Common myeloid progenitor, CD34-positive (primary cell): ENCODE measurements around the gene BEST1.
"Not testable (repeated sequence)": the region's sequence is repeated elsewhere in the genome, so short reads cannot be mapped to it uniquely, and the experiment has no call there.

Experiments used
- CTCF ChIA-PET: fragments of 350-600 bp; sonication (Branson Sonifier 250); formaldehyde crosslinking; loops from one replicate; lab custom pipeline; 2021; ENCODE audit warnings: antibody characterized with exemption; lab: Charles Lee
- POLR2A ChIA-PET: fragments of 350-600 bp; sonication (Branson Sonifier 250); formaldehyde crosslinking; loops from one replicate; lab custom pipeline; 2021; ENCODE audit warnings: antibody characterized with exemption; lab: Charles Lee
- DNase-seq, 3 donors: peaks; one replicate each; pipeline versions ENCODE4 v3.0.0 to v3.0.0-alpha.2; 2013
- H3K27ac ChIP-seq, 2 experiments: 1 replicate in 1 of 2; 2 replicates in 1 of 2; pipeline ENCODE4 v1.7.0; 2013; ENCODE audit warnings: inconsistent platforms in 2 of 2, low read length in 2 of 2, mild to moderate bottlenecking in 2 of 2, low read depth in 1 of 2, moderate library complexity in 1 of 2; ENCODE audit not compliant: severe bottlenecking in 2 of 2, insufficient read depth in 1 of 2, poor library complexity in 1 of 2
- H3K27me3 ChIP-seq, 5 experiments: replicated peaks in 2 of 5; 1 replicate in 3 of 5; 2 replicates in 2 of 5; pipeline versions ENCODE4 v1.6.1 to v1.7.0; 2013; ENCODE audit warnings: low read length in 4 of 5, mild to moderate bottlenecking in 2 of 5, moderate library complexity in 2 of 5, inconsistent platforms in 1 of 5; ENCODE audit not compliant: insufficient read depth in 5 of 5, control insufficient read depth in 4 of 5
- H3K36me3 ChIP-seq, 4 experiments: 1 replicate in 2 of 4; 2 replicates in 2 of 4; pipeline versions ENCODE4 v1.6.1 to v1.7.0; 2013; ENCODE audit warnings: low read length in 3 of 4, control low read depth in 1 of 4, mild to moderate bottlenecking in 1 of 4; ENCODE audit not compliant: control insufficient read depth in 4 of 4, insufficient read depth in 4 of 4
- H3K4me1 ChIP-seq, 4 experiments: 1 replicate in 3 of 4; 2 replicates in 1 of 4; pipeline versions ENCODE4 v1.6.1 to v1.7.1; 2013; ENCODE audit warnings: low read length in 3 of 4, mild to moderate bottlenecking in 3 of 4, control low read depth in 1 of 4, inconsistent platforms in 1 of 4, moderate library complexity in 1 of 4; ENCODE audit not compliant: control insufficient read depth in 4 of 4, insufficient read depth in 4 of 4; ENCODE audit errors: control extremely low read depth in 1 of 4
- H3K4me3 ChIP-seq, 7 experiments: 1 replicate in 4 of 7; 2 replicates in 3 of 7; pipeline versions ENCODE4 v1.5.1 to v1.7.0; 2013; ENCODE audit warnings: mild to moderate bottlenecking in 7 of 7, low read length in 6 of 7, moderate library complexity in 6 of 7, inconsistent platforms in 2 of 7, low read depth in 2 of 7, control low read depth in 1 of 7; ENCODE audit not compliant: insufficient read depth in 4 of 7, control insufficient read depth in 1 of 7; ENCODE audit errors: extremely low read depth in 1 of 7
- H3K9me3 ChIP-seq, 5 experiments: 1 replicate in 4 of 5; 2 replicates in 1 of 5; pipeline versions ENCODE4 v1.6.1 to v1.7.1; 2013; ENCODE audit warnings: low read length in 4 of 5, mild to moderate bottlenecking in 2 of 5, inconsistent platforms in 1 of 5, low read depth in 1 of 5, moderate library complexity in 1 of 5; ENCODE audit not compliant: control insufficient read depth in 4 of 5, insufficient read depth in 2 of 5; ENCODE audit errors: control extremely low read depth in 1 of 5
- WGBS: methylation state at CpG from one replicate; pipeline ENCODE4 v1.1.5; 2013; ENCODE audit not compliant: insufficient coverage; 5-methylcytosine and 5-hydroxymethylcytosine counted together

BEST1 gene

DNA sequence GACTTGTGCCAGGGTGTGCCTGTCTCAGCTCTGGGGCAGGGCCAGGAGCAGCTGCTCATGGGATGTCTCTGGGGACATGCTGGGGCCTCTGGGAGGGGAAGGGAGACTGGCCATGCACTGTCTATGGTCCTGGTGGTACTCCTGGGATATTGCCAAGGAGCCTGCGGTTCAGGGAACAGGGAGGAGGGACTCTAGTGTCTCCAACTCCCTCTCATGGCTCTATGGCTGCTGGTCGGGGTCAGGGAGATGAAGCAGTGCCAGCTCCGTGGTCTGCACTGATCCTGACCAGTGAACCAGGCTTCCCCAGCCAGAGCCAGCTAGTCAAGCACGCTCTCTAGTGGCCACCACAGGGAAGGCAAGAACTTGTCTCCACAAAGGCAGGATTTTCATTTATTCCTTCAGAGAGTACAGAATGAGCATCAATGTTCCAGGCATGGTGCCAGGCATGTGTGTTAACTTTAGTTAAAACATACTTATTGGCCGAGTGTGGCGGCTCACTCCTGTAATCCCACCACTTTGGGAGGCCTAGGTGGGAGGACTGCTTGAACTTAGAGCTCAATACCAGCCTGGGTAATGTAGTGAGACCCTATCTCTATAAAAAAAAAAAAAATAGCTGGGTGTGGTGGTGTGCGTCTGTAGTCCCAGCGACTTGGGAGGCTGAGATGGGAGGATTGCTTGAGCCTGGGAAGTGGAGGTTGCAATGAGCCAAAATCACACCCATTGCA lies 2.5 kb upstream of the BEST1 start:
- Histone ChIP-seq H3K27ac (no peak overlapping the region), H3K4me1 (peaks cover 0 to 5% (median 1%) of the 10 kb centered on the region in 4 experiments), H3K4me3 (no peak overlapping the region), H3K9me3 (no peaks in the 10 kb centered on the region), H3K36me3 (no peaks in the 10 kb centered on the region), H3K27me3 (no peaks in the 10 kb centered on the region)
- 0% methylated on average over 6 of the region's 8 CpGs for WGBS
- POLR2A ChIA-PET = interaction anchor here (0.5 to 1.0 kb wide), 3 partner anchors 19 to 91 kb away, joined by 3 to 5 read pairs (median 4); partner anchors contain the start of gene FTH1
- CTCF ChIA-PET = interaction anchor here (0.6 to 14.9 kb wide), 40 partner anchors 10 to 165 kb away, joined by 3 to 380 read pairs (median 6); no protein-coding TSS in a partner anchor
- peak; percentile 77 to 85 (median 78) for DNase-seq

- WGBS = 93% methylated on average over 4 of the region's 7 CpGs
- DNase-seq = no peak
- CTCF ChIA-PET = interaction anchor here (0.6 to 14.9 kb wide), 33 partner anchors 11 to 164 kb away, joined by 3 to 380 read pairs (median 6); no protein-coding TSS in a partner anchor
- Histone ChIP-seq H3K9me3 (no peaks in the 10 kb centered on the region), H3K27ac (no peak overlapping the region), H3K27me3 (no peaks in the 10 kb centered on the region), H3K36me3 (no peaks in the 10 kb centered on the region), H3K4me1 (peaks cover 0 to 5% (median 1%) of the 10 kb centered on the region in 4 experiments), H3K4me3 (no peak overlapping the region)
- POLR2A ChIA-PET = interaction anchor here (1.0 kb wide), 1 partner anchor 19 kb away, joined by 4 read pairs; the partner anchor contains the start of gene FTH1
These were observed 1.6 kb upstream of the BEST1 start for GRCh38 chr11:61948505-61948904.

GRCh38 chr11:61949169-61950034 lies 749 bp upstream of the BEST1 start:
- Histone ChIP-seq H3K4me1 (peaks cover 0 to 9% (median 2%) of the 10 kb centered on the region in 4 experiments), H3K9me3 (no peaks in the 10 kb centered on the region), H3K27me3 (no peaks in the 10 kb centered on the region), H3K36me3 (no peaks in the 10 kb centered on the region), H3K4me3 (no peak overlapping the region), H3K27ac (peak overlapping the region in 1 of 2 experiments; percentile 65)
- DNase-seq = peak in 2 of 3 donors; percentile 62 to 67
- ChIA-PET POLR2A (interaction anchor here (0.7 to 1.5 kb wide), 2 partner anchors 51 to 133 kb away, joined by 3 to 4 read pairs; no protein-coding TSS in a partner anchor), CTCF (interaction anchor here (0.8 to 14.9 kb wide), 13 partner anchors 10 to 158 kb away, joined by 3 to 380 read pairs (median 7); no protein-coding TSS in a partner anchor)
- 80% methylated on average over 8 of the region's 9 CpGs for WGBS

GRCh38 chr11:61951484-61952135 lies 1.5 kb downstream of the BEST1 start:
- no peak overlapping the region for H3K4me3 ChIP-seq
- WGBS = 90% methylated on average over 9 of the region's 11 CpGs
- peaks cover 0 to 5% (median 0%) of the 10 kb centered on the region in 5 experiments for H3K27me3 ChIP-seq
- H3K4me1 ChIP-seq = peaks cover 0 to 23% (median 16%) of the 10 kb centered on the region in 4 experiments
- POLR2A ChIA-PET = interaction anchor here (1.7 kb wide), 1 partner anchor 11 kb away, joined by 4 read pairs; no protein-coding TSS in a partner anchor
- no peak overlapping the region for H3K27ac ChIP-seq
- H3K9me3 ChIP-seq = no peaks in the 10 kb centered on the region
- CTCF ChIA-PET = interaction anchor here (0.8 to 14.9 kb wide), 7 partner anchors 21 to 156 kb away, joined by 3 to 380 read pairs (median 4); no protein-coding TSS in a partner anchor
- H3K36me3 ChIP-seq = no peaks in the 10 kb centered on the region
- DNase-seq = no peak

GRCh38 chr11:61952882-61953281 lies 2.7 kb downstream of the BEST1 start:
- Histone ChIP-seq H3K36me3 (no peaks in the 10 kb centered on the region), H3K9me3 (no peaks in the 10 kb centered on the region), H3K27me3 (peaks cover 0 to 5% (median 0%) of the 10 kb centered on the region in 5 experiments), H3K4me3 (no peak overlapping the region), H3K27ac (no peak overlapping the region), H3K4me1 (peaks cover 0 to 20% (median 17%) of the 10 kb centered on the region in 4 experiments)
- CTCF ChIA-PET = interaction anchor here (9.4 to 14.9 kb wide), 2 partner anchors 50 to 130 kb away, joined by 115 to 380 read pairs; no protein-coding TSS in a partner anchor
- no peak for DNase-seq
- POLR2A ChIA-PET = no interaction called here
- WGBS = 88% methylated on average over 1 of the region's 3 CpGs

- peaks cover 0 to 20% (median 18%) of the 10 kb centered on the region in 4 experiments for H3K4me1 ChIP-seq
- 100% methylated on average over 3 of the region's 5 CpGs for WGBS
- H3K27me3 ChIP-seq, H3K27ac ChIP-seq, POLR2A ChIA-PET, H3K36me3 ChIP-seq, H3K4me3 ChIP-seq, H3K9me3 ChIP-seq: not testable (repeated sequence)
- CTCF ChIA-PET = interaction anchor here (9.4 to 14.9 kb wide), 2 partner anchors 51 to 130 kb away, joined by 115 to 380 read pairs; no protein-coding TSS in a partner anchor
- DNase-seq = peak in 1 of 3 donors; percentile 54
These were observed 3.5 kb downstream of the BEST1 start for GRCh38 chr11:61953632-61954031.
